ENCODE results near the gene FOSB.

GRCh38 chr19:45460807-45461347, 6.9 kb upstream of the FOSB start:
- TF ChIP-seq POLR2AphosphoS5 (IDR thresholded peaks at IDR 0.05; ENCODE audit: borderline replicate concordance, low read depth, low read length): no peak
- TF ChIP-seq EZH2 (IDR thresholded peaks at IDR 0.05): no peak
